HPDE6-E6E7 (cell line): ENCODE results near the gene THOC3.
"Not testable (repeated sequence)": the region's sequence is repeated elsewhere in the genome, so short reads cannot be mapped to it uniquely, and the experiment has no call there.

ENCODE experiments used
- DNase-seq: peaks from one replicate; pipeline ENCODE4 v3.0.0; 2011; ENCODE audit warnings: missing footprints; ENCODE audit errors: extremely low spot score

THOC3 gene

GRCh38 chr5:175967471-175968372 is at the start of gene THOC3:
TSS of gene THOC3 (minus strand) at chr5:175968315. CDS start at chr5:175968208, 107 bp downstream.
- DNase-seq, result not testable (repeated sequence)

GRCh38 chr5:176017324-176017723 is 49.2 kb upstream of the THOC3 start:
- not testable (repeated sequence) for DNase-seq

- DNase-seq, result not testable (repeated sequence)
Measured at GRCh38 chr5:176014360-176014759, 46.2 kb upstream of the THOC3 start.

GRCh38 chr5:176011088-176011487 is 43.0 kb upstream of the THOC3 start:
- not testable (repeated sequence) for DNase-seq

- DNase-seq, result not testable (repeated sequence)
Measured at GRCh38 chr5:176010202-176010601, 42.1 kb upstream of the THOC3 start.

- DNase-seq, result not testable (repeated sequence)
Measured at GRCh38 chr5:176007220-176007619, 39.1 kb upstream of the THOC3 start.

- DNase-seq, result not testable (repeated sequence)
Measured at GRCh38 chr5:176006819-176007218, 38.7 kb upstream of the THOC3 start.

- DNase-seq, result not testable (repeated sequence)
Measured at GRCh38 chr5:175997979-175998378, 29.9 kb upstream of the THOC3 start.

GRCh38 chr5:175997495-175997894 is 29.4 kb upstream of the THOC3 start:
- DNase-seq, result not testable (repeated sequence)

- not testable (repeated sequence) for DNase-seq
Measured at GRCh38 chr5:175996791-175997190, 28.7 kb upstream of the THOC3 start.

- DNase-seq, result not testable (repeated sequence)
Measured at GRCh38 chr5:175995506-175995905, 27.4 kb upstream of the THOC3 start.

- not testable (repeated sequence) for DNase-seq
Measured at GRCh38 chr5:175979371-175979995, 11.4 kb upstream of the THOC3 start.

- DNase-seq, result not testable (repeated sequence)
Measured at GRCh38 chr5:175968381-175968780, 266 bp upstream of the THOC3 start.

- not testable (repeated sequence) for DNase-seq
Measured at GRCh38 chr5:175962329-175962728, 5.8 kb downstream of the THOC3 start.

GRCh38 chr5:175960228-175960627 is 7.9 kb downstream of the THOC3 start:
- not testable (repeated sequence) for DNase-seq

- DNase-seq, result not testable (repeated sequence)
Measured at GRCh38 chr5:175958515-175958914, 9.6 kb downstream of the THOC3 start.

GRCh38 chr5:175954107-175954506 is 14.0 kb downstream of the THOC3 start:
- DNase-seq, result not testable (repeated sequence)

GRCh38 chr5:175952810-175953209 is 15.3 kb downstream of the THOC3 start:
- not testable (repeated sequence) for DNase-seq

- DNase-seq, result not testable (repeated sequence)
Measured at GRCh38 chr5:175951339-175951969, 16.7 kb downstream of the THOC3 start.

GRCh38 chr5:175948329-175949108 is 19.6 kb downstream of the THOC3 start:
- DNase-seq, result not testable (repeated sequence)

GRCh38 chr5:175943253-175943652 is 24.9 kb downstream of the THOC3 start:
- not testable (repeated sequence) for DNase-seq
